Activated naive CD8-positive, alpha-beta T cell treated with anti-CD3 and anti-CD28 coated beads for 36 hours (primary cell): Measurements from ENCODE around the gene SLCO4C1. TPM values are rescaled to one million over a fixed set of nuclear protein-coding genes. Genes with fewer than 3 reads are reported as not detected.
"Not testable (repeated sequence)": the region's sequence is repeated elsewhere in the genome, so short reads cannot be mapped to it uniquely, and the experiment has no call there.

Experiments
- DNase-seq: peaks from one replicate; pipeline ENCODE4 v3.0.0; 2021
- H3K27ac Mint-ChIP-seq: one replicate; pipeline ENCODE4 v1.8.0; 2022; ENCODE audit warnings: mild to moderate bottlenecking, moderate library complexity, mixed read lengths
- H3K27me3 Mint-ChIP-seq: one replicate; pipeline ENCODE4 v1.8.0; 2022; ENCODE audit warnings: mild to moderate bottlenecking, mixed read lengths
- H3K36me3 Mint-ChIP-seq: one replicate; pipeline ENCODE4 v1.8.0; 2021; ENCODE audit warnings: mild to moderate bottlenecking, mixed read lengths
- H3K4me1 Mint-ChIP-seq: one replicate; pipeline ENCODE4 v1.8.0; 2021; ENCODE audit warnings: mixed read lengths
- H3K4me3 Mint-ChIP-seq: one replicate; pipeline ENCODE4 v1.8.0; 2022; ENCODE audit warnings: mild to moderate bottlenecking, moderate library complexity, mixed read lengths
- H3K9me3 Mint-ChIP-seq: one replicate; pipeline ENCODE4 v1.8.0; 2022; ENCODE audit warnings: mixed read lengths
- total RNA-seq, 2 experiments: library from RNA; stranded (reverse); gene quantifications; one replicate each; pipeline ENCODE4 v1.2.3, GENCODE V29; 2021

The SLCO4C1 gene
- under 1 TPM; 0.24 to 0.29 TPM for total RNA-seq

- Mint-ChIP-seq H3K36me3 (no peaks in the 10 kb centered on the region), H3K4me3 (peak within 1 kb of the TSS; percentile 75), H3K9me3 (peaks cover 2% of the 10 kb centered on the region), H3K4me1 (peaks cover 19% of the 10 kb centered on the region), H3K27ac (peak within 1 kb of the TSS; percentile 26), H3K27me3 (peaks cover 15% of the 10 kb centered on the region)
- peak; percentile 77 for DNase-seq
Observed at GRCh38 chr5:102296178-102296817, at the start of gene SLCO4C1. Gene SLCO4C1, minus strand, starts transcription at chr5:102296284. Its CDS starts 22 bp downstream, at chr5:102296262.

GRCh38 chr5:102341681-102342288, 45.7 kb upstream of the SLCO4C1 start:
- H3K4me1 Mint-ChIP-seq = no peaks in the 10 kb centered on the region
- H3K27me3 Mint-ChIP-seq = no peaks in the 10 kb centered on the region

GRCh38 chr5:102324714-102325113, 28.6 kb upstream of the SLCO4C1 start:
- DNase-seq = no peak
- no peaks in the 10 kb centered on the region for H3K27me3 Mint-ChIP-seq
- H3K9me3 Mint-ChIP-seq = no peaks in the 10 kb centered on the region
- H3K36me3 Mint-ChIP-seq = no peaks in the 10 kb centered on the region
- no peaks in the 10 kb centered on the region for H3K4me1 Mint-ChIP-seq
- no peak overlapping the region for H3K27ac Mint-ChIP-seq
- H3K4me3 Mint-ChIP-seq = no peak overlapping the region

More at GRCh38 chr5:102341681-102342288, 45.7 kb upstream of the SLCO4C1 start:
- no peak overlapping the region for H3K27ac Mint-ChIP-seq
- no peak for DNase-seq
- H3K9me3 Mint-ChIP-seq = no peaks in the 10 kb centered on the region
- no peak overlapping the region for H3K4me3 Mint-ChIP-seq
- no peaks in the 10 kb centered on the region for H3K36me3 Mint-ChIP-seq

GRCh38 chr5:102318801-102319200, 22.7 kb upstream of the SLCO4C1 start:
- H3K27me3 Mint-ChIP-seq, DNase-seq, H3K9me3 Mint-ChIP-seq, H3K27ac Mint-ChIP-seq, H3K4me1 Mint-ChIP-seq, H3K4me3 Mint-ChIP-seq, H3K36me3 Mint-ChIP-seq: not testable (repeated sequence)

- Mint-ChIP-seq H3K4me1 (no peaks in the 10 kb centered on the region), H3K4me3 (no peak overlapping the region), H3K27ac (no peak overlapping the region), H3K9me3 (no peaks in the 10 kb centered on the region), H3K36me3 (no peaks in the 10 kb centered on the region), H3K27me3 (no peaks in the 10 kb centered on the region)
- DNase-seq = no peak
Observed at GRCh38 chr5:102314328-102314727, 18.2 kb upstream of the SLCO4C1 start.

- DNase-seq = no peak
Observed at GRCh38 chr5:102313912-102314311, 17.8 kb upstream of the SLCO4C1 start.

GRCh38 chr5:102312586-102313370, 16.7 kb upstream of the SLCO4C1 start:
- no peaks in the 10 kb centered on the region for H3K4me1 Mint-ChIP-seq

More at GRCh38 chr5:102313912-102314311, 17.8 kb upstream of the SLCO4C1 start:
- Mint-ChIP-seq H3K4me1 (no peaks in the 10 kb centered on the region), H3K27me3 (no peaks in the 10 kb centered on the region), H3K4me3 (no peak overlapping the region), H3K36me3 (no peaks in the 10 kb centered on the region), H3K9me3 (no peaks in the 10 kb centered on the region), H3K27ac (no peak overlapping the region)

GRCh38 chr5:102309586-102309985, 13.5 kb upstream of the SLCO4C1 start:
- Mint-ChIP-seq H3K4me3 (no peak overlapping the region), H3K27me3 (no peaks in the 10 kb centered on the region), H3K9me3 (no peaks in the 10 kb centered on the region), H3K27ac (no peak overlapping the region), H3K36me3 (no peaks in the 10 kb centered on the region), H3K4me1 (no peaks in the 10 kb centered on the region)
- DNase-seq = no peak

More at GRCh38 chr5:102312586-102313370, 16.7 kb upstream of the SLCO4C1 start:
- no peak for DNase-seq
- Mint-ChIP-seq H3K4me3 (no peak overlapping the region), H3K36me3 (no peaks in the 10 kb centered on the region), H3K27ac (no peak overlapping the region), H3K27me3 (no peaks in the 10 kb centered on the region), H3K9me3 (no peaks in the 10 kb centered on the region)

GRCh38 chr5:102307232-102307631, 11.1 kb upstream of the SLCO4C1 start:
- DNase-seq = no peak
- Mint-ChIP-seq H3K4me3 (no peak overlapping the region), H3K36me3 (no peaks in the 10 kb centered on the region), H3K27ac (no peak overlapping the region), H3K4me1 (no peaks in the 10 kb centered on the region), H3K27me3 (no peaks in the 10 kb centered on the region), H3K9me3 (no peaks in the 10 kb centered on the region)

GRCh38 chr5:102306121-102306520, 10.0 kb upstream of the SLCO4C1 start:
- H3K36me3 Mint-ChIP-seq = no peaks in the 10 kb centered on the region
- H3K27me3 Mint-ChIP-seq = no peaks in the 10 kb centered on the region
- no peak for DNase-seq
- H3K27ac Mint-ChIP-seq = no peak overlapping the region
- peaks cover 2% of the 10 kb centered on the region for H3K9me3 Mint-ChIP-seq
- H3K4me1 Mint-ChIP-seq = no peaks in the 10 kb centered on the region
- H3K4me3 Mint-ChIP-seq = no peak overlapping the region

GRCh38 chr5:102295534-102296177, 428 bp downstream of the SLCO4C1 start:
- Mint-ChIP-seq H3K36me3 (no peaks in the 10 kb centered on the region), H3K27ac (no peak overlapping the region), H3K4me3 (peak overlapping the region; percentile 75), H3K27me3 (peaks cover 15% of the 10 kb centered on the region), H3K9me3 (no peaks in the 10 kb centered on the region), H3K4me1 (peaks cover 20% of the 10 kb centered on the region)
- DNase-seq = no peak

GRCh38 chr5:102294886-102295395, 1.1 kb downstream of the SLCO4C1 start:
- H3K4me3 Mint-ChIP-seq = peak overlapping the region; percentile 75

GRCh38 chr5:102290004-102290403, 6.1 kb downstream of the SLCO4C1 start:
- H3K36me3 Mint-ChIP-seq = no peaks in the 10 kb centered on the region
- H3K4me3 Mint-ChIP-seq = no peak overlapping the region
- DNase-seq = no peak
- peaks cover 10% of the 10 kb centered on the region for H3K27me3 Mint-ChIP-seq
- H3K9me3 Mint-ChIP-seq = no peaks in the 10 kb centered on the region
- H3K27ac Mint-ChIP-seq = no peak overlapping the region
- H3K4me1 Mint-ChIP-seq = peaks cover 2% of the 10 kb centered on the region

More at GRCh38 chr5:102294886-102295395, 1.1 kb downstream of the SLCO4C1 start:
- Mint-ChIP-seq H3K9me3 (no peaks in the 10 kb centered on the region), H3K27me3 (peaks cover 15% of the 10 kb centered on the region), H3K4me1 (peaks cover 20% of the 10 kb centered on the region), H3K27ac (no peak overlapping the region), H3K36me3 (no peaks in the 10 kb centered on the region)
- DNase-seq = no peak

GRCh38 chr5:102289251-102289899, 6.7 kb downstream of the SLCO4C1 start:
- Mint-ChIP-seq H3K27ac (no peak overlapping the region), H3K27me3 (peaks cover 4% of the 10 kb centered on the region), H3K4me3 (no peak overlapping the region), H3K36me3 (no peaks in the 10 kb centered on the region), H3K4me1 (peaks cover 1% of the 10 kb centered on the region), H3K9me3 (no peaks in the 10 kb centered on the region)
- no peak for DNase-seq
